ENCODE data around the gene PLEKHA4.
A peak's percentile ranks its signal among the peaks of the same experiment; 100 is the strongest.
"Not testable (repeated sequence)": the region's sequence is repeated elsewhere in the genome, so short reads cannot be mapped to it uniquely, and the experiment has no call there.

PLEKHA4 gene

DNA sequence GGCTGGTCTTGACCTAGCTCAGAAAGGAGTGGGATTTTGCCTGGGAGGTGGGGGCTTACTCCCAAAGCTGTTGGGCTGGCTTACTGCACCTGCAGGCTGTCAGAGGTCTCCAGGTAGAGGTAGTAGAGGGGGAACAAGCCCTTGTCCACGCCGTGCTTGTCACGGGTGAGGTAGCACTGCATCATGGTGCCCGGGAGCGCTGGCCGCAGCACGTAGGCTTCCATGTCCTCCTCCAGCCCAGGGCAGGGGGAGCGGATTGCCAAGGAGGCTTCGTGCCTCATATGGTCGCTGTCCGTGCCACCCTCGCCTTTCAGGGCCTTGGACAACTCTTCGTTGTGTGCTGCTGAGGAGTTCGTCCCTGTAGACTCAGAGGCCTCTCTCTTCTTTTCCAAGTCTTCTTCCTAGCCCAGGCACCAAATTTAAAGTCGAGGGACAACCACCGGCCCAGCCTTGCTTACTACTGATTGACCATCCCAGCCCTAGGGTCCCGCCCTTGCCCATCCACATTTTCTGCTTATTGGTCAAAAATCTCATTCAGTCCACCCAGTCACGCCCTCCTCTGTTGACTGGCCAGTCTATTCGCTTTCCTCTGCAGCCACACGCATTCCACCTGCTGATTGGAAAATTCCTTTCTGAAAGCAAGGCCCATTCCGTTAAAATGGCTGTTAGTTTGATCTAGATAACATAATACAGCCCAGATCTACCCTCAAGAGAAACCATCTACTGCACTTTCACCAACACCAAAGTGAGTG, 19.6 kb upstream of the PLEKHA4 start:
- no peak for DNase-seq (ENCODE audit: low spot score)

DNA sequence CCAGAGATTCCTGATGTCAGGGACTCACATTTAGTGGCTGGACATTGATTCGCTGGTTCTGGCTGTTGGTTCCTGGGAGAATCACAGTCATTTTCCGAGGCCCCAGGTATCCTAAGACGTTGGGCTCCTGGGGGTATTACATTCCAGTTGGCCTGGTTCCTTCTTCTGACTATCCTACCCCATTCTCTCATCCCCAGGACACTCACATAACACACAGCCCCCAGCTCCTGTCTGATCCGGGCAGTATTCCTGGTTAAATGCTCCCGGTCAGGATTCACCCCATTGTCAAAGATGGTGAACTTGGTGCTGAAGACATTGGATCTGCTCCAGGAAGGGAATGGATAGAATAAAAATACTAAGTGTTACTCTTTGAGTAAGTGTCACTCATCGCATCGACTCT, 15.3 kb upstream of the PLEKHA4 start:
- no peak for DNase-seq (ENCODE audit: low spot score)

DNA sequence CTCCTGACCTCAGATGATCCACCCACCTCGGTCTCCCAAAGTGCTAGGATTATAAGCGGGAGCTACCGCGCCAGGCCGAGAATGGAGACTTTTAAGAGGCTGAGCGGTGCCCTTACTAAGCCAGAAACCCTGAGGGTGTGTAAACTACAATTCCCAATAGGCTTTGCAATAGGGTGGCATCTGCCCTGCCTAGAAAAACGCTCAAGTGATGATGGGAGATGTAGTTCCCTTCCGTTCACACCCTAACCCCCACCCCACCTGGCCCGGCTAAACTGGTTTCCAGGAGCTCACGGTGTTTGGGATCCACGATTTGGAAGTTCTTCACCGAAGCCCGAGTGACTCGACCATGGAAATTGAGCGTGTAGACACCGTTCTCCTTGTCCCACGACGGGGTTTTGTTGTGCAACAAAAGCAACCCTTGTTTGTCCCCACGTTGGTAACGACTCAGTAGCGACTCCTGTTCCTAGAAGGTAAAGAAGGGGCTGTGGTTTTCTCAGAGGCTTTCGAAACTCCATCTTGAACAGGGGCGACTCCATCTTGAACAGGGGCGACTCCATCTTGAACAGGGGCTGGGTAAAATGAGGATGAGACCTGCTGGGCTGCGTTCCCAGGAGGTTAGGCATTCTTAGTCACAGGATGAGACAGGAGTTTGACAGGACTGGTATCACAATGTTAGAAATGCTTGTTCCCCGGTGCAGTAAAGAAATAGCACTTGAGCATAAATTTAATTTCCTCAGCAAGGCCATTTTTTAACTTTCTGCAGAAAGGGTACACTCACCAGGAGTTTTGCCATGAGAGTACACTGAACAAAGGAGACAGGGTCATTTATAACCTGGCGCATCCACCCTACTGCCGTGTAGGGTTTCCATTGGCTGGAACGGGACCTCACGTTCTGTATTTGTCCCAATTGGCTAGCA, 13.6 kb upstream of the PLEKHA4 start:
- no peak for DNase-seq (ENCODE audit: low spot score)

DNA sequence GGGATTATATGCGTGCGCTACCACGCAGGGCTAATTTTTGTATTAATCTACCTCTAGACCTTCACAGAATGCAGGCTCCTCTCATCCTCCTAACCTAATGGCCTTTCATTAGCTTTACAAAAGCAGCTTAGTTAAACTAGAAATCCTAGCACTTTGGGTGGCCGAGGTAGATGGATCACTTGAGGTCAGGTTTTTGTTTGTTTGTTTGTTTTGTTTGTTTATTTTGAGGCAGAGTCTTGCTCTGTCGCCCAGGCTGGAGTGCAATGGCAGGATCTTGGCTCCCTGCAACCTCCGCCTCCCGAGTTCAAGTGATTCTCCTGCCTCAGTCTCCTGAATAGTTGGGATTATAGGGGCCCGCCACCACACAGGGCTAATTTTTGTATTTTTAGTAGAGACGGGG, 11.3 kb upstream of the PLEKHA4 start:
- DNase-seq (ENCODE audit: low spot score) = not testable (repeated sequence)

DNA sequence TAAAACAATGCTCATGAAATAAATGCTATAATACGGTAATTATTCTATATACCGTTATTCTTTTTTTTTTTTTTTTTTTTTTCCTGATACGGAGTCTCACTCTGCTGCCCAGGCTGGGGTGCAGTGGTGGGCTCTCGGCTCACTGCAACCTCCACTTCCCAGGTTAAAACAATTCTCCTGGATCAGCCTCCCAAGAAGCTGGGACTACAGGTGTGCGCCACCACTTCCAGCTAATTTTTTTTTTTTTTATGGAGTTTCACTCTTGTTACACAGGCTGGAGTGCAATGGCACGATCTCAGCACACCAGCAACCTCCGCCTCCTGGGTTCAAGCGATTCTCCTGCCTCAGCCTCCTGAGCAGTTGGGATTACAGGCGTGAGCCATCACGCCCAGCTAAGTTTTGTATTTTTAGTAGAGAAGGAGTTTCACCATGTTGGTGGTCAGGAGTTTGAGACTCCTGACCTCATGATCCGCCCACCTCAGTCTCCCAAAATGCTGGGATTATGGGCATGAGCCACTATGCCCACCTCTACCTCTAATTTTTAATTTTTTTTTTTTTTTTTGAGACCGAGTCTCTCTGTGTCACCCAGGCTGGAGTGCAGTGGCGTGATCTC, 10.7 kb upstream of the PLEKHA4 start:
- DNase-seq (ENCODE audit: low spot score) = no peak

DNA sequence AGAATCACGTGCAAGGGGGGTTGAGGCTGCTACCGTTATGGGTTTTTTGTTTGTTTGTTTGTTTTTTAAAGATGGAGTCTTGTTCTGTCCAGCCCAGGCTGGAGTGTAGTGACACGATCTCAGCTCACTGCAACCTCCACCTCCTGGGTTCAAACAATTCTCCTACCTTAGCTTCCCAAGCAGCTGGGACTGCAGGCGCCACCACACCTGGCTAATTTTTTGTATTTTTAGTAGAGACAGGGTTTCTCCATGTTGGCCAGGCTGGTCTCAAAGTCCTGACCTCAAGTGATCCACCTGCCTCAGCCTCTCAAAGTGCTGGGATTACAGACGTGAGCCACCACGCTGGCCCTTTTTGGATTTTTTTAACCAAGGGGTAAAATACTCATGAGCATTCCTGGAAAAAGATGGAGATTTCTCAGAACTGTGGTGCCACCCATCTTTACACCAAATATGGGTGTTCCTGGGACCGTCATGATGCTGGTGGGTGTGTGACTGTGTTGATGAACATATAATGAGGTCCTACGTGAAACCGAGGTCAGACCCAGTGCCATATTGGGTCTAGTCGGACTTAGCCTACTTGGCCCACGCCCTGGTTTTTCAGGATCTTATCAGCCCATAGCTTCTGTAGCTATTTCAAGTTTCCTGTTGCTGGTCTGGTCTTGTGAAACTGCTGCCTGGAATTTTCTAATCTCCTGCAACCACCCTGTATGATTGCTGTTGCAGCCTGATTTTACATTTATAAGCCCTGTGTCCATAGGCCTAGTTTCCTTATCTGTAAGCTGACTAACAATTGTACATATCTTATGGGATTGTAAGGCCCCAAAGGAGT, 10.0 kb upstream of the PLEKHA4 start:
- no peak for DNase-seq (ENCODE audit: low spot score)

DNA sequence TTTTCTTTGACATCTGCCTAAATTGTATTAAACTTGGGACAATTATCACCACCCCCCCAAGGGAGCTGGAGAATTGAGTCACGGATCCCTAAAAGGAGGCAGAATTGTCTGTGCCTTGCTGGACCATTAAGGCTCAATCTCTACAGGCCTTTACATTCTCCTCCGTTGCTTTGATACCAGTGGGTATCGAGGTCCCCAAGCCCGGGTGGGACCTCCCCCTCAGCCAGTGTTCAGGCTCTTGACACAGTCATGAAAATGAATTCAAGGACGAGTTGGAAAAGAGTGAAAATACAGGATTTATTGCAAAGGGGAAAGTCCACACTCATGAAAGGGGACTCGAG, 9.4 kb upstream of the PLEKHA4 start:
- DNase-seq (ENCODE audit: low spot score) = no peak

DNA sequence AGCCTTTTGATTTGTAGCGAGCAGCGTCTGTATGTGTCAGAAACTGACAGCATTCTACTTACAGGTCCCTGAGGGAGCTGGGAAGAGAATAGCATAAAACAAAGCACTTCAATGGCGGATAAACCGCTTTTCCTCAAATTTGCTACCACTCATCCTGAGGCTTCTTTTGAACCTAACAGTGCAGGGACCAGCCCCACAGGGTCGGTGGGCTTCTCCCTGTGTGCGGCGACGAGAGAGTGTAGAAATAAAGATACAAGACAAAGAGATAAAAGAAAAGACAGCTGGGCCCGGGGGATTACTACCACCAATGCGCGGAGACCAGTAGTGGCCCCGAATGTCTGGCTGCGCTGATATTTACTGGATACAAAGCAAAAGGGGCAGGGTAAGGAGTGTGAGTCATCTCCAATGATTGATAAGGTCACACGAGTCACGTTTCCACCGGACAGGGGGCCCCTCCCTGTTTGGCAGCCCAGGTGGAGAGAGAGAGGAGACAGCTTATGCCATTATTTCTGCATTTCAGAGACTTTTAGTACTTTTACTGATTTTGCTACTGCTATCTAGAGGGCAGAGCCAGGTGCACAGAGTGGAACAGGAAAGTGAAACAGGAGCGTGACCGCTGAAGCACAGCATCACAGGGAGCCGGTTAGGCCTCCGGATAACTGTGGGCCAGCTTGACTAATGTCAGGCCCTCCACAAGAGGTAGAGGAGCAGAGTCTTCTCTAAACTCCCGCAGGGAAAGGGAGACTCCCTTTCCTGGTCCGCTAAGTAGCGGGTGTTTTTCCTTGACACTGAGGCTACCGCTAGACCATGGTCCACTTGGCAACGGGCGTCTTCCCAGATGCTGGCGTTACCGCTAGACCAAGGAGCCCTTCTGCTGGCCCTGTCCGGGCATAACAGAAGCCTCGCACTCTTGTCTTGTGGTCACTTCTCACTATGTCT, 7.9 kb upstream of the PLEKHA4 start:
- DNase-seq (ENCODE audit: low spot score) = not testable (repeated sequence)

DNA sequence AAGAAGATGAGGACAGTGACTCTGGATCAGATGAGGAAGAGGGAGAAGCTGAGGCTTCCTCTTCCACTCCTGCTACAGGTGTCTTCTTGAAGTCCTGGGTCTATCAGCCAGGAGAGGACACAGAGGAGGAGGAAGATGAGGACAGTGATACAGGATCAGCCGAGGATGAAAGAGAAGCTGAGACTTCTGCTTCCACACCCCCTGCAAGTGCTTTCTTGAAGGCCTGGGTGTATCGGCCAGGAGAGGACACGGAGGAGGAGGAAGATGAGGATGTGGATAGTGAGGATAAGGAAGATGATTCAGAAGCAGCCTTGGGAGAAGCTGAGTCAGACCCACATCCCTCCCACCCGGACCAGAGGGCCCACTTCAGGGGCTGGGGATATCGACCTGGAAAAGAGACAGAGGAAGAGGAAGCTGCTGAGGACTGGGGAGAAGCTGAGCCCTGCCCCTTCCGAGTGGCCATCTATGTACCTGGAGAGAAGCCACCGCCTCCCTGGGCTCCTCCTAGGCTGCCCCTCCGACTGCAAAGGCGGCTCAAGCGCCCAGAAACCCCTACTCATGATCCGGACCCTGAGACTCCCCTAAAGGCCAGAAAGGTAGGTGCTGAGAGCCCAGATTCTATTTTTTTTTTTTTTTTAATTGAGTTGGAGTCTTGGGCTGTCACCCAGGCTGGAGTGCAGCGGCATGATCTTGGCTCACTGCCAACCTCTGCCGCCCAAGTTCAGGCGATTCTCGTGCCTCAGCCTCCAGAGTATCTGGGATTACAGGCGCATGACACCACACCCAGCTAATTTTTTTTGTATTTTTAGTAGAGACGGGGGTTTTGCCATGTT, 6.1 kb upstream of the PLEKHA4 start:
- DNase-seq (ENCODE audit: low spot score) = peak; percentile 73

DNA sequence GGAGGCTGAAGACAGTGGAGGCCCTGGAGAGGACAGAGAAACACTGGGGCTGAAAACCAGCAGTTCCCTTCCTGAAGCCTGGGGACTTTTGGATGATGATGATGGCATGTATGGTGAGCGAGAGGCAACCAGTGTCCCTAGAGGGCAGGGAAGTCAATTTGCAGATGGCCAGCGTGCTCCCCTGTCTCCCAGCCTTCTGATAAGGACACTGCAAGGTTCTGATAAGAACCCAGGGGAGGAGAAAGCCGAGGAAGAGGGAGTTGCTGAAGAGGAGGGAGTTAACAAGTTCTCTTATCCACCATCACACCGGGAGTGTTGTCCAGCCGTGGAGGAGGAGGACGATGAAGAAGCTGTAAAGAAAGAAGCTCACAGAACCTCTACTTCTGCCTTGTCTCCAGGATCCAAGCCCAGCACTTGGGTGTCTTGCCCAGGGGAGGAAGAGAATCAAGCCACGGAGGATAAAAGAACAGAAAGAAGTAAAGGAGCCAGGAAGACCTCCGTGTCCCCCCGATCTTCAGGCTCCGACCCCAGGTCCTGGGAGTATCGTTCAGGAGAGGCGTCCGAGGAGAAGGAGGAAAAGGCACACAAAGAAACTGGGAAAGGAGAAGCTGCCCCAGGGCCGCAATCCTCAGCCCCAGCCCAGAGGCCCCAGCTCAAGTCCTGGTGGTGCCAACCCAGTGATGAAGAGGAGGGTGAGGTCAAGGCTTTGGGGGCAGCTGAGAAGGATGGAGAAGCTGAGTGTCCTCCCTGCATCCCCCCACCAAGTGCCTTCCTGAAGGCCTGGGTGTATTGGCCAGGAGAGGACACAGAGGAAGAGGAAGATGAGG, 5.3 kb upstream of the PLEKHA4 start:
- no peak for DNase-seq (ENCODE audit: low spot score)

DNA sequence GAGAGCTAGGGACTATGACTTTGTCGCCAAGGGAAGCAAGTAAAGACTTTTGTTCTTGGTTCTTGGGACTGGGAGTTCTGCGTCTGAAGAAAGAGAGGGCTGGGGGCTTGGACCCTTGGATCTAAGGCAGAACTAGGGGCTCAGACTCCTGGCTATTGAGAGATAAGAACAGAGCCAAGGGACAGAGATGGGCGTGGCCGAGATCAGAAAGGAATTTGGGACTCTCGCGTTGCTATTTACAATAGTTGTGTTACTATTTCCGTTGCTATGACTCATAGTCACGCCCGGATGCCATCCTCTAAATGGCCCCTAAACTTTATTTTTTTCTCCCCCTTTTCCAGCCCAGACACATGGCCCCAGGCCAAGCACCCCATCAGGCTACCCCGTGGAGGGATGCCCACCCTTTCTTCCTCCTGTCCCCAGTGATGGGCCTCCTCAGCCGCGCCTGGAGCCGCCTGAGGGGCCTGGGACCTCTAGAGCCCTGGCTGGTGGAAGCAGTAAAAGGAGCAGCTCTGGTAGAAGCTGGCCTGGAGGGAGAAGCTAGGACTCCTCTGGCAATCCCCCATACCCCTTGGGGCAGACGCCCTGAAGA, 4.6 kb upstream of the PLEKHA4 start:
- DNase-seq (ENCODE audit: low spot score) = peak; percentile 93

DNA sequence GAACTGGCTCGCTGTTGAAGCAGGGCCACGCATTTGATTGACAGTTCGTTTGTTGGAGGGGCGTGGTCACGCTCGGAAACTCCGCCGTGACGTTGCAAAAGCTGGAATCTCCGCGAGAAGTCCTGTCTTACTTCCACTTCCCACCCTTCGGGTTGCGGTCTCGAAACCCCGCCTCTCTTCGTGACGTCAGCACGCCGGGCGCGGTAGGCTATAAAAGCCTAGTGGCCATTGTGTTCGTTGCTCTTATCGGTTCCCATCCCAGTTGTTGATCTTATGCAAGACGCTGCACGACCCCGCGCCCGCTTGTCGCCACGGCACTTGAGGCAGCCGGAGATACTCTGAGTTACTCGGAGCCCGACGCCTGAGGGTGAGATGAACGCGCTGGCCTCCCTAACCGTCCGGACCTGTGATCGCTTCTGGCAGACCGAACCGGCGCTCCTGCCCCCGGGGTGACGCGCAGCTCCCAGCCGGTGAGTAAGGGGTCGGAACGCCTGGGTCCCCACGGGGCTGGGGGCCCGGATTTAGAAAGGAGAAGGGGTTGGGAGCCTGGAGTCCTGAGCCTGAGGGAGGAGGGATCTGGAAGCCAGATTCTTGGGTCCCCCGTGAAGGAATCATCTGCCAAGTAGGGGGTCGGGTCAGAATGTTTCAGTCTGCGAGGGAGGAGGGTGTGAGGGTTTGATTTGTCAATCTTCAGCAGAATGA, 3.9 kb upstream of the PLEKHA4 start, which contains the start of gene PPP1R15A:
Gene PPP1R15A, plus strand, starts transcription at position 240 of the 702 bp plus-strand sequence. CDS start 813 bp downstream, outside the sequence.
- DNase-seq (ENCODE audit: low spot score) = peak; percentile 97

DNA sequence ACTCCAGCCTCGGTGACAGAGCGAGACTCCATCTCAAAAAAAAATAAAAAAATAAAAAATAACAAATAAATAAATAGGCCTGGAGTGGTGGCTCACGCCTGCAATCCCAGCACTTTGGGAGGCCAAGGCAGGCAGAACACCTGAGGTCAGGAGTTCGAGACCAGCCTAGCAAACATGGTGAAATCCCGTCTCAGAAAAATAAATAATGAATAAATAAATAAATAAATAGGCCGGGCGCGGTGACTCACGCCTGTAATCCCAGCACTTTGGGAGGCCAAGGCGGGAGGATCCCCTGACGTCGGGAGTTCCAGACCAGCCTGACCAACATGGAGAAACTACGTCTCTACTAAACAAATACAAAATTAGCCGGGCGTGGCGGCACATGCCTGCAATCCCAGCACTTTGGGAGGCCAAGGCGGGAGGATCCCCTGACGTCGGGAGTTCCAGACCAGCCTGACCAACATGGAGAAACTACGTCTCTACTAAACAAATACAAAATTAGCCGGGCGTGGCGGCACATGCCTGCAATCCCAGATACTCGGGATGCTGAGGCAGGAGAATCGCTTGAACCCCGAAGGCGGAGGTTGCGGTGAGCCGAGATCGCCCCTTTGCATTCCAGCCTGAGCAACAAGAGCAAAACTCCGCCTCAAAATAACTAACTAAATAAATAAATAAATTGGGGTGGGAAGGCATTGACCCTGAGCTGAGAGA, 3.2 kb upstream of the PLEKHA4 start:
- not testable (repeated sequence) for DNase-seq (ENCODE audit: low spot score)

DNA sequence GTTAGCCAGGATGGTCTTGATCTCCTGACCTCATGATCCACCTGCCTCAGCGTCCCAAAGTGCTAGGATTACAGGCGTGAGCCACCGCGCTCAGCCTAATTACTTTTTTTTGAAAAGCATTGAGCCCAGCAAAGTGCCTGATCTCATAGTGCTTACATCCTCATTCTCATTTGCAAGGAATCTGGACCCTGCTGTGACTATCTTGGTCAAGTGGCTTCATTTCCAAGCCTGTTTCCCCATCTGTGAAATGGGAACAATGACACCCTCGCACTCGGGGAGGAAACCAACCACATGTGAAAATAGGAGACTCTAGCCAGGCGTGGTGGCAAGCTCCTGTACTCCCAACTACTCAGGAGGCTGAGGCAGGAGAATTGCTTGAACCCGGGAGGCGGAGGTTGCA, 1.6 kb upstream of the PLEKHA4 start:
- DNase-seq (ENCODE audit: low spot score) = no peak

DNA sequence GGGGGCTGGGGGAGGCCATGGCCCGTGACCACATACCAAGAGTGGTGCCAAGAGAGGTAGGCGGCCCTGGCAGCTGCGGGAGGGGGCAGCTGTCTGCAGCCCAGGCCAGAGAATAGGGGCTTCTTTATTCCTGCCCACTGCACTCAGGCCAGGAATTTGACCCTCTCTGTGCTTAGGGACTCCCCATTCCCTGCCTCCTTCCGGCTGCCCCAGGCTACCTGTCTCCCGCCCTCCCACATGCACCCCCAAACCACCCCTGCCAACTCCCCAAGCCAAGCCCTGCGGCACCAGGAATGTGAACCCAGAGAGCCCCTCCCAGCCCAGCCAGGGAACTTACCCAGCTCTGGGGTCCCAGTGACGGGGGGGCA, 687 bp downstream of the PLEKHA4 start:
- no peak for DNase-seq (ENCODE audit: low spot score)

DNA sequence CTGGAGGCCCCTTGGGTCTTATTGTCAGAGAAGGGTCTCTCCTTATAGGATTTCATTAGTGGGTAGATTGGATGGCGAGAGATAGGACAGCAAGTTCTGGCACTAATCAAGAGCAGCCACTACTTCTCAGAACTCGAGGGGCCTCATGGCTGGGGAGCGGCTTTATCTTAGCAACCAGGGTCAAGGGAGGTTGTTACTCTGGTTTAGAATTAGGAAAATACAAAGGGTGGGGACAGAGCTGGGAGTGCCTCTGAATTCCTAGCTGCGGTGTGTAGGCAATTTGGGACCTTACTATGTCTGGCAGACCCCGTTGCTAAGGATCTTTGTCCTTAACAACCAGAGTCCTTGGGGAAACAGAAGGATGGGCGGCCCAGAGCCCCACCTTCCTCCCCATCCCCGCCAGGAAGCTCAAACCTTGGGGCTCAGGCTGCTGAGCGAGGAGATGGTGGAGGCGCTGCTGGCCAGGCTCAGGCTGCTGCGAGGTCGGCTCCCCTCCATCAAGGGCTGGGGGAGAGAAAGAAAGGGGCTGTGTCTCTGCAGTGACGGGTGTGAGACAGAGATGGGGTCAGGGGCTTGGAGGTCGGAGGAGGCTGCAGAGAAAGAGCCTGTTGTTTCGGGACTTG, 1.2 kb downstream of the PLEKHA4 start:
- DNase-seq (ENCODE audit: low spot score) = no peak

DNA sequence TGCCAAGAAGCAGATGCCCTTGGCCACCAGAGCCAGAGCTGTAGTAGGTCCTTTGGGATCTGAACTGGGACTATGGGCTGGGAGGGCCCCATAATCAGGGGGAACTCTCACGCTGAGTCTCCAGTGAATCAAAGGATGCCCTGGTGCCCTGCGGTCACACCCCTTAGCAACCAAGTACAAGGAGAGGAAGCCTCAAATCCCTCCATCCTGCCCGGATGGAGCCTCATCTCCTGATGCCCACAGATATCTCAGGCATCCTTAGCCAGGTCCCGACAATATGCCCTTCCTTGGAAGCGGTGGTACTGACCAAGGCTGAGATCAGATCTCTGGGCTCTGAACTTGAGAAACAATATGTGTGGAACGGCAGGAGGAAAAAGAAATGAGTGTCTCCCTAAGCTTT, 1.7 kb downstream of the PLEKHA4 start:
- no peak for DNase-seq (ENCODE audit: low spot score)

Measured in kidney capillary endothelial cell (primary cell).